ENCODE measurements around the gene CAV2. TPM values are rescaled to one million over a fixed set of nuclear protein-coding genes. Genes with fewer than 3 reads are reported as not detected.

CAV2 gene
- total RNA-seq, 1 experiment from 2014 or later = 76.6 TPM

DNA sequence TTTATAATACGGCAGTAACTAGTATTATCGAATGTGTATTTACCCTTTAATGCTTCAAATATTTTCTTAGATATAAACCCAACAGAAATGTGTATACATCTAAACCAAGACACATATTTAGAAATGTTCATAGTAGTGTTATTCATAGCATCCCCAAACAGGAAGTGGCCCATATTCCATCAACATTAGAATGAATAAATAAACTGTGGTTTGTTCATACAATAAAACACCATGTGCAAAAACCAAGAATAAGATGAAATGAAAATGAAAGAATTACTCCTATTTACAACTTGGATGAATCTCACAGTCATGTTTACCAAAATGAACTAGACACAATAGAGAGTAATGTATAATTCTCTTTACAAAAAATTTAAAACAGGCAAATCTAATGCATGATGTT, 9.2 kb upstream of the CAV2 start:
- ChIA-PET POLR2A (ENCODE audit: unreplicated experiment) (no interaction called here), CTCF (no interaction called here)
- H3K9ac ChIP-seq (ENCODE audit: low read length) = no peak overlapping the region
- no TSS peak for BruUV-seq (replicated peaks)
- ATAC-seq = no peak
- intact Hi-C loops (cut with micrococcal nuclease) = no loop called here
- no peak for DNase-seq
- H3K4me1 ChIP-seq (ENCODE audit: insufficient read depth, low read length) = no peaks in the 10 kb centered on the region
- H3K4me2 ChIP-seq (ENCODE audit: low read length) = no peak overlapping the region
- no peaks in the 10 kb centered on the region for H3K36me3 ChIP-seq (ENCODE audit: low read depth, low read length)
- no peak overlapping the region for H3K27ac ChIP-seq (ENCODE audit: low read length)
- H2AFZ ChIP-seq (ENCODE audit: low read length) = no peak overlapping the region
- TF ChIP-seq EZH2phosphoT487 (IDR thresholded peaks at IDR 0.05; ENCODE audit: borderline replicate concordance, low read length) (no peak), EZH2 (IDR thresholded peaks at IDR 0.05; ENCODE audit: low read length, unreplicated experiment) (no peak)
- TF ChIP-seq, protein P1, sequence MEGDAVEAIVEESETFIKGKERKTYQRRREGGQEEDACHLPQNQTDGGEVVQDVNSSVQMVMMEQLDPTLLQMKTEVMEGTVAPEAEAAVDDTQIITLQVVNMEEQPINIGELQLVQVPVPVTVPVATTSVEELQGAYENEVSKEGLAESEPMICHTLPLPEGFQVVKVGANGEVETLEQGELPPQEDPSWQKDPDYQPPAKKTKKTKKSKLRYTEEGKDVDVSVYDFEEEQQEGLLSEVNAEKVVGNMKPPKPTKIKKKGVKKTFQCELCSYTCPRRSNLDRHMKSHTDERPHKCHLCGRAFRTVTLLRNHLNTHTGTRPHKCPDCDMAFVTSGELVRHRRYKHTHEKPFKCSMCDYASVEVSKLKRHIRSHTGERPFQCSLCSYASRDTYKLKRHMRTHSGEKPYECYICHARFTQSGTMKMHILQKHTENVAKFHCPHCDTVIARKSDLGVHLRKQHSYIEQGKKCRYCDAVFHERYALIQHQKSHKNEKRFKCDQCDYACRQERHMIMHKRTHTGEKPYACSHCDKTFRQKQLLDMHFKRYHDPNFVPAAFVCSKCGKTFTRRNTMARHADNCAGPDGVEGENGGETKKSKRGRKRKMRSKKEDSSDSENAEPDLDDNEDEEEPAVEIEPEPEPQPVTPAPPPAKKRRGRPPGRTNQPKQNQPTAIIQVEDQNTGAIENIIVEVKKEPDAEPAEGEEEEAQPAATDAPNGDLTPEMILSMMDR (conservative IDR thresholded peaks at IDR 0.05; ENCODE audit: low read depth, low read length) = no peak
- H3F3A ChIP-seq (ENCODE audit: low read length, unreplicated experiment) = no peaks in the 10 kb centered on the region
- no peaks in the 10 kb centered on the region for H3K9me2 ChIP-seq (replicated peaks; ENCODE audit: low read length)
- no peaks in the 10 kb centered on the region for H3K79me2 ChIP-seq (ENCODE audit: low read length)
- H4K20me1 ChIP-seq (ENCODE audit: low read length) = no peaks in the 10 kb centered on the region
- H3K27me3 ChIP-seq (ENCODE audit: low read length) = no peaks in the 10 kb centered on the region
- H3K4me3 ChIP-seq (ENCODE audit: low read length) = no peak overlapping the region
- no peaks in the 10 kb centered on the region for H3K9me3 ChIP-seq (ENCODE audit: low read length)

DNA sequence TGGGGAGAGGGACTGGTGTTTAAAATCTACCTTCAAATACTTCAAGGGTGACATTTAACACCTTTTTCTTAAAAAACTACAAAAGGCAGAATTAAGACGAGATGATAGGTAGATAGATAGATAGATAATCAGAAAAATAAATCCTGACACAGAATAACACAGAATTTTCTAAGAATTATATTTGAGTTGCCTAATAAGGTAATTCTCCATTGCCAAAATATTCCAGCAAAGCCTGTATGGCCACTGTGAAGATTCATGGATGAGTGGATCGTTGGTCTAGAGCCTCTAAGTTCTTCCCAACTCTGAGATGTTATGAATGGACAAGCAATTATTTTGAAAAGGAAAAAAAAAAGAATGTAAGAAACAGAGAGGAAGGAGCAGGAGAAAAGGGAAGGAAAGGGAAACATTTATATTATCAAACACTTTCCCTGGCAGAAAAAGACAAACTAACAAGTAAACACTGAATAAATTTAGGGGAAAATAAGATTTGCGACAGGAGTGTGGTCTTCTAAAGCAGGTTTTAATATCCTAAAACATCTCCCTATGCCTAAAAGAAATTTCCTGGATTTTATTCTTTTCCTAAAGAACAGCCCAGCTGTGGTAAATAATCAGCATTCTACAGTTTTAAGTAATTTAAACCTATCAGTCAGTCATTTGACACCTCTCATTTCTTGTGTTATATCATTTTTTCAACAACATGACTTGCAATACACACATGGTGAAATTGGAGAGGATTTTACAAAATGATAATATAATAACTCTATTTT, 7.5 kb upstream of the CAV2 start:
- Histone ChIP-seq H3K36me3 (ENCODE audit: low read depth, low read length) (no peaks in the 10 kb centered on the region), H3F3A (ENCODE audit: low read length, unreplicated experiment) (no peaks in the 10 kb centered on the region), H2AFZ (ENCODE audit: low read length) (no peak overlapping the region), H4K20me1 (ENCODE audit: low read length) (no peaks in the 10 kb centered on the region), H3K9ac (ENCODE audit: low read length) (no peak overlapping the region), H3K9me3 (ENCODE audit: low read length) (no peaks in the 10 kb centered on the region), H3K4me3 (ENCODE audit: low read length) (no peak overlapping the region), H3K27me3 (ENCODE audit: low read length) (no peaks in the 10 kb centered on the region), H3K9me2 (replicated peaks; ENCODE audit: low read length) (no peaks in the 10 kb centered on the region), H3K79me2 (ENCODE audit: low read length) (no peaks in the 10 kb centered on the region), H3K4me1 (ENCODE audit: insufficient read depth, low read length) (0 out of 2 replicates have a peak, but pooled peaks cover 7% of the 10 kb centered on the region), H3K27ac (ENCODE audit: low read length) (no peak overlapping the region), H3K4me2 (ENCODE audit: low read length) (no peak overlapping the region)
- no peak for TF ChIP-seq EZH2phosphoT487 (IDR thresholded peaks at IDR 0.05; ENCODE audit: borderline replicate concordance, low read length)
- TF ChIP-seq, protein P1 (conservative IDR thresholded peaks at IDR 0.05; ENCODE audit: low read depth, low read length) = no peak
- no peak for TF ChIP-seq EZH2 (IDR thresholded peaks at IDR 0.05; ENCODE audit: low read length, unreplicated experiment)
- ChIA-PET POLR2A (ENCODE audit: unreplicated experiment) (no interaction called here), CTCF (no interaction called here)
- no peak for DNase-seq
- no peak for ATAC-seq
- intact Hi-C loops (cut with micrococcal nuclease) = no loop called here
- no TSS peak for BruUV-seq (replicated peaks)

DNA sequence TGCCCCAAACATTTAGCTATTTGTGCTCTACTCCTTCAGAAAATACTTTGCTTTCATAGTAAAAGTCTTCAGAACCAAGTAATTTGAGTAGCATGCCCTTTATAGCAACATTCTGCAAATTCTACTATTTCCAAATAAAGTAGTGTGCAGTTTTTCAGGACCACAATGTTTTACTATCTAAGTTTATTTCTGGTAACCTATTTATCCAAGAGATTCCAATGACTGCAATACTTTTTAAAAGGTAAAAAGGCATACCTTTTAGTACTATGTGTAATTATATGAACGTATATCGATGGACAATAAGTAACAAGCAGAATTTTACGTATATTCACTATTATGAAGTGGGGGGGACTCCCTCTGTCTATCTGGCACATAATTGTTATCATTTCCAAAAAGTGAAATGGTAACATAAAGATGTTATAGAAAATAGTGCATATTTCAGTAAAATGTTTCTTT, 6.9 kb upstream of the CAV2 start:
- Histone ChIP-seq H3K36me3 (ENCODE audit: low read depth, low read length) (no peaks in the 10 kb centered on the region), H3K9ac (ENCODE audit: low read length) (no peak overlapping the region), H3K4me3 (ENCODE audit: low read length) (no peak overlapping the region), H2AFZ (ENCODE audit: low read length) (no peak overlapping the region), H3K9me2 (replicated peaks; ENCODE audit: low read length) (no peaks in the 10 kb centered on the region), H3K27me3 (ENCODE audit: low read length) (no peaks in the 10 kb centered on the region), H3K27ac (ENCODE audit: low read length) (no peak overlapping the region), H3K4me2 (ENCODE audit: low read length) (no peak overlapping the region), H3K9me3 (ENCODE audit: low read length) (no peaks in the 10 kb centered on the region), H3F3A (ENCODE audit: low read length, unreplicated experiment) (no peaks in the 10 kb centered on the region), H3K4me1 (ENCODE audit: insufficient read depth, low read length) (peaks cover 8% of the 10 kb centered on the region; the same call in 1 of the 2 replicates), H4K20me1 (ENCODE audit: low read length) (no peaks in the 10 kb centered on the region), H3K79me2 (ENCODE audit: low read length) (no peaks in the 10 kb centered on the region)
- DNase-seq (no peak), ATAC-seq (no peak)
- BruUV-seq (replicated peaks) = no TSS peak
- TF ChIP-seq, protein P1 (conservative IDR thresholded peaks at IDR 0.05; ENCODE audit: low read depth, low read length) = no peak
- TF ChIP-seq EZH2phosphoT487 (IDR thresholded peaks at IDR 0.05; ENCODE audit: borderline replicate concordance, low read length) = no peak
- TF ChIP-seq EZH2 (IDR thresholded peaks at IDR 0.05; ENCODE audit: low read length, unreplicated experiment) = no peak
- intact Hi-C loops (cut with micrococcal nuclease) = no loop called here
- ChIA-PET CTCF (no interaction called here), POLR2A (ENCODE audit: unreplicated experiment) (no interaction called here)

All from PC-3 (cell line).